MM.1S (cell line): ENCODE results near the gene PAXX.

Experiments
- EZH2 ChIP-seq: fragments of 300-600 bp; sonication (generic); optimal IDR thresholded peaks from 2 replicates; pipeline ENCODE3; 2017; ENCODE audit warnings: low read depth, mild to moderate bottlenecking, antibody characterized with exemption, low read length, mixed read lengths
- TF ChIP-seq, protein P1 (sequence below): fragments of 300-600 bp; sonication (generic); IDR thresholded peaks from 2 replicates; pipeline ENCODE4 v1.5.1; 2016; ENCODE audit warnings: antibody characterized with exemption, low read length, mixed read lengths

DNA sequence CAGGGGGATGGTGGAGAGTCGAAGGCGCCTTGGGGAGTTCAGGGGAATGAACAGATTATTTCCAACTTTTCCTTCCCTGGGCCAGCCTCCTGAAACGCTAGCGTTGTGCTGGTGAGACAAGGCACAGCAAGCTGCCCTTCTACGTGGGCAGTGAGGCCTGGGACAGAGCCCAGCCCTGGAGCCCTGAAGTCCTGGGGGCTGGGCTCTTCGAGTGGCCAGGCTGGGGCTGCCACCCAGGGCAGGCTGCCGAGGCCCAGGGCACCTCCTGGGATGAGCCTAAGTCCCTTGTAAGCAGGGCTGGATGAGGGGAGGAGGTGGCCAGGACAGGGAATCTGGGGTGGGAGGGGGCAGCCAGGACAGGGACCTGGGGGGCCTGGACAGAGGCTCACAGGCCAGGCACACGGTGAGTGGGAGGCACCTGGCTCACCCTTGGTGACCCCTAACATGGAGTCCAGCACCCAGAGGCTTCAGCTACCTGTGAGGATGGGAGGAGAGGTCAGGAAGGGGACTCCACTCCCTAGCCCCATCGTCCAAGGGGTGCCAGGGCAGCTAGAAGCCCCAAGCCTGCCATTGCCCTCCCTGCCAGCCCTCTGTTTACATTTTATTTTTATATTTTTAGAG, 41.5 kb upstream of the PAXX start:
- TF ChIP-seq, protein P1, sequence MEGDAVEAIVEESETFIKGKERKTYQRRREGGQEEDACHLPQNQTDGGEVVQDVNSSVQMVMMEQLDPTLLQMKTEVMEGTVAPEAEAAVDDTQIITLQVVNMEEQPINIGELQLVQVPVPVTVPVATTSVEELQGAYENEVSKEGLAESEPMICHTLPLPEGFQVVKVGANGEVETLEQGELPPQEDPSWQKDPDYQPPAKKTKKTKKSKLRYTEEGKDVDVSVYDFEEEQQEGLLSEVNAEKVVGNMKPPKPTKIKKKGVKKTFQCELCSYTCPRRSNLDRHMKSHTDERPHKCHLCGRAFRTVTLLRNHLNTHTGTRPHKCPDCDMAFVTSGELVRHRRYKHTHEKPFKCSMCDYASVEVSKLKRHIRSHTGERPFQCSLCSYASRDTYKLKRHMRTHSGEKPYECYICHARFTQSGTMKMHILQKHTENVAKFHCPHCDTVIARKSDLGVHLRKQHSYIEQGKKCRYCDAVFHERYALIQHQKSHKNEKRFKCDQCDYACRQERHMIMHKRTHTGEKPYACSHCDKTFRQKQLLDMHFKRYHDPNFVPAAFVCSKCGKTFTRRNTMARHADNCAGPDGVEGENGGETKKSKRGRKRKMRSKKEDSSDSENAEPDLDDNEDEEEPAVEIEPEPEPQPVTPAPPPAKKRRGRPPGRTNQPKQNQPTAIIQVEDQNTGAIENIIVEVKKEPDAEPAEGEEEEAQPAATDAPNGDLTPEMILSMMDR = no peak
- no peak for TF ChIP-seq EZH2
